GM18907 (cell line): Measurements from ENCODE around the gene CDK14.
A peak's percentile ranks its signal among the peaks of the same experiment; 100 is the strongest.

Experiments
- ATAC-seq: cut with Tn5 transposase; IDR thresholded peaks from one replicate; pipeline ENCODE4 v1.9.1; 2021; ENCODE audit warnings: mild to moderate bottlenecking, moderate library complexity; ENCODE audit not compliant: unreplicated experiment

Gene CDK14

DNA sequence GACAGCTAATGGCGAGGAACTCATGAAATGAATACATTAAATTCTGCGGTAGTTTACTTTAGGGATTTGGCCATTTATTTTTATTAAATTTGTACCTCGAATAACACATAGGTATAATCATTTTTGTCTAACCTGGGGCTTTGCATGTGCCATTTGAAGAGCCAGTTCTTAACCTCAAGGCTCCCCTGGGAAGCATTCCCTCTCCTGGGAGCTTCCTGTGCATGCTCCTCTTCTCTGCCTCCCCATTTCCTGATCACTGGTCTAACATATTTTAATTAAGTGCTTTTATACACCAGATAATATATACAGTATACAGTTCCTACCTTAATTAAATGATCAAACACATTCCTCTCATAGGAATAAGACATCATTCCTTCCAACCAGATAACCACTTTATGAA lies 484.2 kb downstream of the CDK14 start:
- ATAC-seq: no peak

DNA sequence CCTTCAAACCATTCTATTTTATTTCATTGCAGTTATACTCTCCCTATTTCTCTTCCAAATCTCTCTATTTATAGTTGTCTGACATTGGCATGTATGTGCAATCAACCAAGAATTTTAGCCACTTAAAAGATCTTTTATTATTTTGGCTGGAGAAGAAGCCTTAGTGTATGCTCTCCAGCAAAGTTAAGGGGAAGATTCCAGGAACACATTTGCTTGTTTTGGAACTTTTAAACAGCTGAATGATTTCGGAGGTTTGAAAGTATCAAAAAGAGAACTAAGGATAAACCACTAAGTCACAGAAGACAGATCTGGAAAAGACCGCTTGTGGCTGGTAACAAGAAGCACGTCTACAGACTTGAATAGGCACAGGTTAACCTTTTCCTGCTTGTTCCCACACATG lies 485.9 kb downstream of the CDK14 start:
- ATAC-seq: no peak

DNA sequence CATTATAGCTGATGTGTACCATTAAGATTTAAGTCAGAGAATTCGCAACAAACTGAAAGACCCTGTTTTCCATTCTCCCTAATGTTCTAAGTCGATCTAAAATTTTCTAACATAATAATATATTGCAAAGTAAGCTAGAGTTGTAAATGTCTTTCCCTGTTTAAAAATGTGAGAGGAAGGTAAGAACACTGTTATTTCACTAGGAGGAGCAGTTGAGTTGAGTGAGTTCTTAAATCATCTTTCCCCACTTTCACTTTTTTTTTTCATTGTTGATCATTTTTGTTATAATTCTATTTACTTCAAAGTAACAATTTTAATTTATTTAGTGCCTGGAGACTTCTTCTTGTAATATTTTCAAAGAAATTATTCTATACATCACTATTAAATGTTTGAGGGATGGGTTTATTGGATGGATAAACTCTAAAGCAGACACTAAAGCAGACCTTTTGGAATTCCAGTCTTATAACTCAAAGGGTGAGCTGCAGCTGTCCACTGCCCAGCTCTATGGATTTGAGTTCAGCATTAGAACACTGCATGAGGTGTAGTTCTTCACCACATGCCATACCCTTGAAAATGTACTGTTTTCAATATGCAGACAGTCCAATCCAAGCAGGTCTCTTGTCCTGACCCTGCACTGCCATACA lies 486.9 kb downstream of the CDK14 start:
- no peak for ATAC-seq

DNA sequence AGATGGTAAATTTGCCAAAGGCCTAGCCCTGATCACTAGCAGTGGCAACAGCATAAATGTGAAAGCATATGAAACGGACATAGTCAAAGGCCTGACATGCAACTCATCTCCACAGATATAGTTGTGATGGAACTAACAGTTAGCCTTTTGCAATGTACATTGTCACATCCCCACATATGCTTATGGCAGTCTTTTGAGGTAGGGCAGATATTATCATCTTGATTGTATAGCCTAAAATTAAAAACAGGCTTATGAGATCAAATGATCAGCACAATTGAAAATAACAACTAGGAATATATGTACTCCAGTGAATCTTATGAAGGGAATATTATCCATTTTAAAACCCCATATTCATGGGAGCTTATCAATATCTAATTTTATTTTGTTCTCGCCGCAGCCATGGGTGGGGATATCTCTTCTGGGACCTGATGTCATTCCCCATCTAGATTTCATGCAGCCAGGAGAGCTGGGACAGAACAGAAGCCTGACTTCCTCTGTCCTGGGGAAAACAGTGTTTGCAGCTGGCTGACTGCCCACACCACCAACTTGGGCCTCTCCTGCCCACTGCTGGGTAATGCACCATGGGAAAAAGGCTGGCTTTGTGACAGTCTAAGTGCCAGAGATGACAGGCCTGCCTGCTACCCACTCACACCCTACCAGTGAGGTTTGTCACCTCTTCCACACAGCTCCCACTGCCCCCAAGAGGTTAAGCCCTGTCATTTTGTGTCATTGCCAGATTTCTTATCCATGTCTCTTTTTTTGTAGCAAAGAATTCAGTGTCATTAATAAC lies 487.9 kb downstream of the CDK14 start:
- ATAC-seq: no peak

DNA sequence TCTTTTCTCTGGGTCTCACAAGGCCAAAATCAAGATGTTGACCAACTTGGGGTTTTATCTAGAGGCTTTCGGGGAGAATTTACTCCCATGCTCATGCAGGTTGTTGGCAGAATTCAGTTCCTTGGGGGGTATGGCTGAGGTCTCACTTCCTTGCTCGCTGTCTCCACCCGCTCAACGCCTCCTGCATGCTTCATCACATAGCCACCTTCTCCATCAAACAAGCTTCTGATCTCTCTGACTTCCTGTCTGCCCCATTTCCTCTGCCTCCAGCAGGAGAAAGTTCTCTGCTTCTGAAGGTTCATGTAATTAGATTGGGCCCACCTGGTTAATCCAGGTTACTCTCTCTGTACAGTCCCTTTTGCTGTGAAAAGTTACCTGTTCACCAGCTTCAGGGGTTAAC lies 489.1 kb downstream of the CDK14 start:
- ATAC-seq: no peak

DNA sequence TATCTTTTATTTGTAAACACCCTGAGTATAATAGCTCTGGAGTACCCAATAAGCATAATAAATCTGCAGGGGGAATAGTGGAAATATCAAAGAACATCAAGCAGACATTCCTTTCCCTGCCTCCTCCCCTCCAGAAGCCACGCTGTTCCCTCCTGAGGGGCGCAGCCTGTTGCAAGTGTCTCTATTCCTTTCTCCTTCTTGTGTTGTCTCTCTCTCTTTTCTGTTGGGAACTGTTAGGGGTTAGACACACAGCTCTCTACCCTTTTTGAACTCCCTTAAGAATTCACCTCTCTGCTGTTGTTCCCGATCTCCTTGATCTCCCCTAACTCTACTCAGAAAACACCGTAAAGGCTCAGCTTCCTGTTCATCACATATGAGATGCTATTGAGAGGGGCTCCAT lies 490.1 kb downstream of the CDK14 start:
- no peak for ATAC-seq

DNA sequence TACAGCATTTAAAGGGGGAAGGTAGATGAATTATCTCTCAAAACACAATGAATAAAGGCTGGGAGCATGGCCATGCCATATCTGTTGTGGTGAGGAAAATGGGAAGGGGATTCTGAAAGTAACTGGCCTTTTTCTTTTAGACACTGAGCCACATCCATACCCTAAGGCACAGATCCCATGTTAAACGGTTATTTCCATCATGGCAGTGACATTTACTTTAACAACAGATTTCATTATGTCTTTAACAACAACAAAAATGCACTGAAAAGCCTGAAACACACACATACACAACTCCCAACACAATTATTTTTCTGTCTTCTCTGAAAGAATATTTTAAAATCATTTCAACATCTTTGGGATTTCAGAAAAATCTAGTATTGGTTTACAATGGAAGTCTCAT lies 492.0 kb downstream of the CDK14 start:
- ATAC-seq: no peak

DNA sequence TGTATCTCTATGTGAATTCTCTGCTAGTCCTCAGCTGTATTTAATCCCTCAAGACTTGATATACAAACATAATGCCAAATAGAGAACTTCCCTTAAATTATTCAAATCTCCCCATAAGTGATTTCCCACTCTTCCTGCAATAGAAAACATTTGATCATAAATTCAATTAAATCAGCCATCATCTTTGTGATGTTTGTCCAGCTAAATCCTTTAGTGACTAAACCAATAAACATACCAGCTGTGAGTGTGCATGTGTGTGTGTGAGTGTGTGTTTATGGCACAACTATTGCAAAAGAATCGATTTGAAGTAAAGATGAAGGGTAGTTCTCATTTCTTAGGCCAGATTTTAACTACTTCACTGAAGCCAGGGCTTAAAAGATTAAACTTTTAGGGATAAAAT lies 492.6 kb downstream of the CDK14 start:
- ATAC-seq: no peak

DNA sequence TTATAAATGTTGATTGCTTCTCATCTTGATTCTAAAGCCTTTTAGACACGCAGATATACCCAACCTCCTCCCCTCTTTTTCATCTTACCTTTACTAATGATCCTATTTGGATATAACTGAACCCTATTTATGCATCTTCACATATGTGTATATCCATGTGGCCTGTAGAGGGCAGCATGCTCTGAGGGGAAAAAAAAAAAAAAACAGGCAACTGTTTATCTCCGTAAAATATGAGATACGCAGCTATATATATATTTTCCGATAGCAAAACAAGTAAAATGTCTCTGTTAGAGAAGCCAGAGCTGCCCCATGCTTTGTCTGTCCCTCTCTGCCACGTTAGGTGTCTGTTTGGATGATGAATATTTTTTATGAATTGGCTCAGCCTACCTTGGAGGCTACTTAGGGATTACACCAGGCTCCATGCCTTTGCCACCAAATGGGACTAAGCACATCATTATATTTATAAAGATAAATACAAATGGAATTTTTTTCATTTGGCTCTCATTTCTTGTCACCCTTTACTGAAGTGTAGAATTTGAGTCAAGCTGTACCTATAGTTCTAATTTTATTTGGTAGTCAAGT lies 493.4 kb downstream of the CDK14 start:
- ATAC-seq: peak; percentile 80

DNA sequence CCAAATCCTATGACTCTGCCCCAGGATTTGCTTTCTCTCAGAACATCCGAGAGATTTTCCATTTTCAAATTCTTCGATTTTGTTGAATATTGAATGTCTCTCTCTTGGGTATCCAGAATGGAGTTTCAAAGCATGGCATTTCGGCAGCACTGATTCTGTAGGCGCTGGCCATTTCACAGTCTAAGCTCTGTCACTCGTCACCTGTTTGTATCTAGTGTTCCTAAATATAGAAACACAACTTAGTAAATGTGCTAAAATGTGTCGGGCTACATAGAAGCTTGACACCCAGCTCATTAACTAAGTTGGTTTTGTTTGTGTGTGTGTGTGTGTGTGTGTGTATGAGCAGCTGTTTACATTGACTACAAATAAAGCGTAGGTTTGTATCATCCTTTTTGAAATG lies 494.6 kb downstream of the CDK14 start:
- no peak for ATAC-seq

DNA sequence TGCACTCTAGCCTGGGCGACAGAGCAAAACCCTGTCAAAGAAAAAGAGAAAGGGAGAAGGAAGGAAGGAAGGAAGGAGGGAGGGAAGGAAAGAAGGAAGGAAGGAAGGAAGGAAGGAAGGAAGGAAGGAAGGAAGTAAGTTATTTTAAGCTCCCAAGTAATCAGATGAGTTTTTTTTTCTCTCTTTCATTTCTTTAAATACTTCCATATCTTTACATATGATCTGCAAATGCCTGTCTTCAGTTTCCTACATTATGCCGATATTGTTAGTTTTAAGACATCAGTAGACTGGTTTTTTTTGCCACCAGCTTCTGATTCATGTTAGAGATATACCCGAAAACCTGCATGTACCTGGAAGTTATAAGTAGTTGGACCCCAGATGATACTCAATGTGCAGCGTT lies 495.5 kb downstream of the CDK14 start:
- no peak for ATAC-seq

DNA sequence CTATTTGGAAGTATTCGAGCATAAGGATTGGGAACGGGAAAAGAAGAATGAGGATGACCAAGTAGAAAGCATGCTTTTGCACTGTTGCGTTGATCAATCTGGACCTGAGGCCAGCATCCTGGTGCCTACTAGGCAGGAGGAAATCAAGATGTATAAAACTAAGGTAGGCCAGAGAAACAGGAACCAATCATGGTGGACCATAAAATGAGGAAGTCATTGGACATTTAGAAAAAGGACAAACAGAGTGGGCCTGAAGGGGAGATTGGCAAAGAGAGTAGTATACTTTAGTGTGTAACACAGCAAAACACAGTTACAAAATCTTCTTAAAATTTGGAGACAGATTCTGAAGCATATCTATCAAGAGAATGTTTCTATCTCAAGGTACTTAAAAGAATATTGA lies 497.1 kb downstream of the CDK14 start:
- ATAC-seq: no peak

DNA sequence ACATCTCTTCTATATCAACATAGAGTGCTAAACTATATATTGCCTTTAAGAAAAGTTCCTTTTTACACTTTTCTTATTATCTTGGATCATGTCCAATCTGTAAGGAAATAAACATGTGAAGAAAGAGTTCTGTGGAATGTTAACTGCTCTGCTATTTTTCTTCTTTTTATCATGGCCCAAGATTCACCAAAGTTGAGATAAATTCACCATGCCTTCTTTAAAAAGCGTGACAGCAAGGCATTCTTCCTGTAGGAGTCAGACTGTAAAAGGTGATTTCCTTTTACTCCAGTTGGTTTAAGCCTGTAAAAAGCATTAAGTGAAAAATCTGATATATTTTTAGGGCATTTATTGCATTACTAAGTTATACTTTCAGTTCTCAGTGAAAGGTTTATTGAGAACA lies 502.4 kb downstream of the CDK14 start:
- no peak for ATAC-seq

DNA sequence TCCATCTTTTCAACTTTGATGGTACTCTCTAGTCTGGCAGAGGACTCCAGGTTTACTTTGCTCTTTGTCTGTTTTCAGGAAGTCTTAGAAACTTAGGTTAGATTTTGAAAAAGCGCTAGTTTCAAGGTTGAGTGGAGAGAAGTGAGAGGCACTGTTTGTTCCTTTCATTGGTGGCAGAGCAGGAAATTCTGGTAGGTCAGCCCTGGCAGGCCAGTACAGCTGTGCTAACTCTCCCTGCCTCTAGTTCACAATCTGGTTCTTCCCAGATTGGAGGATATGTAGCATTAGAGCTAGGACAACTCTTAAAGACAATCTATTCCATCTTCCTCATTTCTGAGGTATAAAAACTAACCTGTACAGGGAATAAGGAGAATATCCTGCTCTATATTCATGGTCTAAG lies 507.2 kb downstream of the CDK14 start:
- no peak for ATAC-seq

DNA sequence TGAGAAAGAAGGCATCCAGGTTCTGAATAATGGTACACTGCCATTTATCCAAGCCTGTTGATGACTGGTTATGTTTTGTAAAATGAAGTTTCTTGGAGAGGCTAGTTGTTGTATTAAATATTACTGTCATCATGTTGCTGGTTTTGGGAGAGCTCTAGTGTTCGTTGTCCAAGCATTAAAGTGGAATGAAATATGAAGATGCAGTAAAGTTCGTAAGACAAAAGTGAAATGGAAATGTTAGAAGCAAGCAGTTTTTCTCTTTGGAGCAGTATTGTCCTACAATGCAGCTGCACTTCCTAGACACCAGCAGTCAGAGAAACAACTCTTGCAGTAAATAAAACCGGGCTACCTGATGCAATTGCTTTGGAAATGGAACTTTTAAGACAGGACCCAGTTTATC lies 511.3 kb downstream of the CDK14 start:
- ATAC-seq: no peak

DNA sequence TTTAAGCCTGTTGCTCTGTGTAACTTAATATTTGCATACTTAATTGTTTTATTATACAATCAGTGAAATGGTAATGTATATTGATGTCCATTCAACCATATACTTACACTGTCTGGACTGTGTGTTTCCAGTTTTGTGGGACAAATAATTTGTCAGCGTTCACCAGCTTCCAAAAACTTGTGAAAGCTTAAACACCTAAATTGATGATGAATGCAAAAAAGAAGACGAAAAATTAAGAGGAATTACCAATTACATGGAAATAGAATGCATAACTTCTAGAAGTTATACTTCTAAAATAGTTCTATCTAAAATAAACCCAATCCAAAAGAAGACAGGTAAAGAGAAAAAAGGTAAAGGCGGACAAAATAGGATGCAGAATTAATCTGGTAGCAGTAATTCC lies 513.1 kb downstream of the CDK14 start:
- ATAC-seq: no peak

DNA sequence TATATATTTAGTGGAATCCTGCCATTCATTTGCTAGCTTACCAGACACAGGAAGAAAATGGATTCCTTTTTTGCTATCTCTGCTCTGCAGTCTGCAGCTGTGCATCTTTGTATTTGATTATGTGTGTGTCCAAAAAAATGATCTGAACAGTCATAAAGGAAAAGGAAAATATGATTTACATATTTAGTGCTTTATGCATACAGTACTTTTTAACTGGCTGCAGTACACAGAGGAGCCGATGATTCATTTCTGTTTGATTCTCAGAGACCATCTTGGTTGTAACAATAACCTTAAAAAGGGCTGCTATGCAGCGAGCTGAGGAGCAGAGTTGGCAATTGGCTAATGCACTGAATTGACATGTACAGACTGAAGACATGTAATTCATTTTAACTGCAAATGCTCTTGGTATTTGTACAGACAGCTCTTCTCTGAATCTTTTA lies 516.8 kb downstream of the CDK14 start:
- no peak for ATAC-seq

DNA sequence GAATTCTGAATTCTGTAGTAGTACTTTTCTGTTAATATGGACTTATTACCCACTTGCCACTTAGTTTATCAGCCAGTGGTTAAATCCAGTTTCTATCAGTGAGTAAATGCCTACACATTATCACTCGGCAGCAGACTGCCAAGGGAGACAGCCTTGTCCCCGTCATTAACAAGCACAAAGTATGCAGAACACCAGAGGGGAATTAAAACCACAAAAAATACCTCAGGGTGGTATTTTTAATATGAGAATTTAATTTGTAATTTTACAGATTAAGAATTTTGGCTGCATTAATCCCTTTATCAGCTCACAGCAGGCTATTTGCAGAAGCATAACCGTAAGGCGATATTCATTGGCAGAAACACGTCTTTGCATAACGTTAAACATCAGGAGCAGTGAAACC lies 518.1 kb downstream of the CDK14 start:
- no peak for ATAC-seq

DNA sequence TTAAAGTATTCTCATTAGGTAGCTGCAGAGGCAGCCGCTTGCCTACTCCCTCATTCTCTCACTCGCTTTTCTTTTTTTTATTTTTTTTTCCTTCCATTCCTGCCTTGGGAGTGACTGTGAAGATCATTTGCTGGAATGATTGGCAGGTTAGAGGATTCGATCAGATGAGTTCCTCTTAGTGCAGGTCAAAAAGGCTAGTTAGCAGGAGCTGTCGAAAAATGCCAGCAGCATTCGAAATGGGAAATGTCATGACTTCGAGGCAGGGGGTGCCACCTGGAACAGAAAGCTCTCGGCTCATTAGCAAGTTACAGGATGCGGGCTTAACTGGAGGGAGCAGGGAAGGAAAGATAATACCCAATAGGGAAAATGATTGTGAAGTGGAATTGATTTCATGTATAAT lies 530.6 kb downstream of the CDK14 start:
- no peak for ATAC-seq

DNA sequence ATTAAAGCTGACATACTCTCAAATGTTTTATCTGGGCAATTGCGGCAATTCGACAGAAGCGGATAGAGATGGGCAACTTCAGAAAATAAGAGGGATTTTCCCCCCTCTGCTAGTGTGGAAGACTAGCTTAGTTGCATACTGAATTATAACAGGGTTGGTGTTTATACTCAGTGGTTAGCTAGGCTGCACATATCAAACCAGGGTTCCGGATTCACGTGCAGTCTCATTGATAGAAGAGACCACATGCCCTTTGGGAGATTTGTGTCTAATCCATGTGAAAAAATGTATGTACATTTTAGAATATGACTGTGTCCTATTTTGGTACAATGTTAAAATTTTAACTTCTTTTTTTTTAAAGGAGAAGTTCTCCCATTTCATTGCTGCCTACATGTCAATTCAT lies 531.2 kb downstream of the CDK14 start:
- ATAC-seq: no peak

DNA sequence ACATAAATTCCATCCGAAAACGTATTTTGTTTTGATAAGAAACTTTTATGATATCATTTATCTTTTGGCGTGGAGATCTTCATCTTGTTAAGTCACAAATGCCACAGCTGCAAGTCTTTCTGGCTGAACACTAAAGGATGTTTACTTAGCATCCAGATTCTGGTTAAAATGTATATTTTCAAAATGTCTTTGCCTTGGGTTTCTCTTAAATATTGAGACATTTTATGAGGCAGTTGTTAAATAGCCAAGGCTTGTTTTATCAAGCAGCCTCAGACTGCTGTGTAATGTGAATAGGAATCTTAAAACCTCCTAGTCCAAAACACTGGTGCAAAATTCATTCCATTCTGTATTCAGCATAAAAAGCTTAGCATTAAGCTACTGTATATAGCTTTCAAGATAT lies 531.8 kb downstream of the CDK14 start:
- ATAC-seq: no peak

DNA sequence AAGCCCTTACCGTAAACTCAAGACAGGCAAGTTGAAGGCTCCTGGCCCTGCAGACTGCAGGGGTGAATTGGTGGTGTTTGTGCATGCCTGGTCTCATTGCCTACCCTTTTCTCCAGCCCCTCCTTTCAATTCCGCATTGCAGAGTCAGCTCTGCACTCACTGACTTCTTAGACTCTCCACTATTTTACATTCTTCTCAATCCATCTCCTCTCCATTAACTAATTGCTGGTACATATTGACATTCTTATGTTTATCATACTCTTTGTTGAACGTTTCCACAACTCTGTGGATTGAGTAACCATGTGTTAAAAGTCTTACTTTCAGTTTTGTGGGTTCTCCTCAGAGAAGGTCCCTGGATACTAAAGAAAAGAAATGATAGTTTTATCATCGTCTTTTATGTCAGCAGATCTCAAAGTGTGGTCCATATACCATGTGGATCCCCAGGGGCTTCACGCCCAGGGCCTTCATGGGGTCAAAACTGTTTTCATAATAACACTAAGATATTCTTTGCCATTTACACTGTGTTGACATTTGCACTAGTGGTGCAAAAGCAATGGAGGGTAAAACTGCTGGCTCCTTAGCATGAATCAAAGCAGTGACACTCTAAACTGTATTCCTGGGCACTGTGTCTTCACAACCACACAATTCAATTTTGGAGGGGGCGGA lies 532.7 kb downstream of the CDK14 start:
- ATAC-seq: no peak
